SKM-1 (cell line): ENCODE results near the gene NOXA1.

Experiments used
- DNase-seq: peaks from one replicate; lab custom pipeline; 2025; ENCODE audit not compliant: unreplicated experiment; lab: John Stamatoyannopoulos, UW

The NOXA1 gene

DNA sequence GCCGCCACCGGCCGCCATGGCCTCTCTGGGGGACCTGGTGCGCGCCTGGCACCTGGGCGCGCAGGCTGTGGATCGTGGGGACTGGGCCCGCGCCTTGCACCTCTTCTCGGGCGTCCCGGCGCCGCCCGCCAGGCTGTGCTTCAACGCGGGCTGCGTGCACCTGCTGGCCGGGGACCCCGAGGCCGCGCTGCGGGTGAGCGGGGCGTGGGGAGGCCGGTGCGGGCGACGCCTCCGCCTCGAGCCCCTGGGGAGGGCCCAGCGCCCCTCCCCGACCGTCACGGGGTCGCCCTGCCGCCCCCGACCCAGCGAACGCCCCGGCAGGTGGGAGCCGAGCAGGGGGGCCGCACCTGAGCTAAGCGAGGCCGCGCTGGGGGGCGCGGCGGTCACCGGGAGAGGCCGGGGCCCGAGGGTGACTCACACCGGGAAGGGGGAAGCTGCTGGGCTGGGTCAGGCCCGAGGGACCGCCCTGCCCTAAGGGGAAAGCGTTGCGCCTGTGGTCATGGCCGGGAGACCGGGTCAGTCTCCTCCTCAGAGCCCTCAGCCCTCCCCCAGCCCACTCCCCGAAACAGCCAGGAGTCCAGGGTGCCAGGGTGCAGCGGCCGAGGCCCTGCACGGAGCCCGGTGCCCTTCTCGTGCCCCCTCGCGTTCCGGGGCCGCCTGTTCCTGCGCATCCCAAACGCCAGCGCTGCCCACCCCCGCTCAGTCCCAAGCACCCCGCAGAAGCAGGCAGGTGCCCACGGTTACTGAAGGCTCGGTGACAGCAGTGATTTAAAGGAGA is 510 bp downstream of the NOXA1 start:
- DNase-seq = no peak

DNA sequence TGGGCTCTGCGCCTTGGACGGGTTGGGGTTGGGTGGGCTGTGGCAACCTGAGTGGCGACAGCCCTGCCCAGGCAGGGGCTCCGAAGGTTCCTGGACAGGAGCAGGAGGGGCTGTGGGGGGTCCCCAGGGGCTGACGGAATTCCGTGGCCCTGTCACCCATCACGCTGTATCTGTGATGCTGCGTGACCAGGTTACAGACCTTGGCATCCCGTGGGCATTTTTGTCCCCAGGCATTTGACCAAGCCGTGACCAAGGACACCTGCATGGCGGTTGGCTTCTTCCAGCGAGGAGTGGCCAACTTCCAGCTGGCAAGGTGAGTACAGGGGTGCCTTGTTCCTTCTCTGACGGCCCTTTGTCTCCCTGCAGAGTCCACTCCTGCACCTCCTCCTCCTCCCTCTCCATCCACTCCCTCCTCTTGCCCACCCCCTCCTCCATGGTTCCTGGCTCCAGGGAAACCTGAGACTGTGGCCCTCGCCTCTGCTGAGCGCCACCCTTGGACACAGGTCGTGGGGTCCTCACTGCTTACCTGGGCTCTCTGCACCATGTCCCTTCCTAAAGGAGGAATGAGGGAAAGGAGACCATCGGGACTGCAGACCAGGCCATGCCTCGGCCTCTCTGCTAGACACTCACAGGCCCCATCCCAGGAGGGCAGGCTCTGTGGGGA is 3.0 kb downstream of the NOXA1 start:
- no peak for DNase-seq

DNA sequence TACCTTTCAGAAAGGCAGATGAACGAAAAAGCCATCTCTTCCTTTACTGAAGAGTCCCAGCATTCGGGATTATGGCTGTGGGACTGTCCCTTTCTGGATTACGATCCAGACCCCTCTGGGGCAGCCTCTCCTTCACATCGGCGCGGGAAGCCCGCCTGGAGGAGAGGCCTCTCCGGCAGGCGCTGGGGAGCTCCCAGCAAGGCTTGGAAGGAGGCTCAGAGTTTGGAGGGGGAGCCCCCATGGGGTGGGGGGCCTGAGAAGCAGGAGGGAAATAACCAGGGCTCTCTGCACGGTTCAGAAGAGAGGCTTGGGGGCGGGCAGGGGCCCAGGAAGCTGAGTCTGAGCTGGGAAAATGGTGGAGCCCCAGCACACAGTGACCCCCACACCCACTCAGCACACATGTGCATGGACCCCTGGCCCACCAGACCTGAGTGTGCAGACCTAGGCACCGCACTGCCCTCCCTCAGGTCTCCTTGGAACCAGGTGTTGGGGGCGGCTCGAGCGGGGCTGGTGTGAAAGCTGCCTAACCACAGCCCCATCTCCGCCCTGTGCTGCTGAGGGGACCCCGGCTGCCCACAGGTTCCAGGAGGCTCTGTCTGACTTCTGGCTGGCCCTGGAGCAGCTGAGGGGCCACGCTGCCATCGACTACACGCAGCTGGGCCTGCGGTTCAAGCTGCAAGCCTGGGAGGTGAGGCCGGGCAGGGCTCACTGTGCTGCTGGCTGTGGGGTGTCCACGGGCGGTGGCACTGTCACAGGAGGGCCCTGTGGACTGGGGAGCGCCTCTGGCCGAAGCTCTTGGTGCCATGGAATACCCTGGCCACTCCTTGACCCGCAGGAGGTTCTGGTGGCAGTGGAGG is 4.5 kb downstream of the NOXA1 start:
- DNase-seq = no peak

DNA sequence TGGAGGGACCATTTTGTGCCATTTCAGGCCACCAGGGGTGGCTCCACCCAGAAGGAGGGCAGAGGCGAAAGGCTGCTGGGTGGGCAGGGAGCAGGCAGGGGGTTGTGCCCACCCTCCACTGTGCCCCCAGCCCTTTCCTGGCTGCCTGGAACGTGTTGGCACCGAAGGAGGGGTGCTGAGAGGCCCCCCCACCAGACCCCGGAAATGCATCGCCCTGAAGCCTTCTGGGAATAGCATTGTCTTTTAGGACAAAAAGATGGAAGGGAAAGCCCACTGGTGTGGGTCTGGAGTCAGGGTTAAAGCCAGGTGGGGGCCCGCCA is 5.1 kb downstream of the NOXA1 start:
- DNase-seq = no peak

DNA sequence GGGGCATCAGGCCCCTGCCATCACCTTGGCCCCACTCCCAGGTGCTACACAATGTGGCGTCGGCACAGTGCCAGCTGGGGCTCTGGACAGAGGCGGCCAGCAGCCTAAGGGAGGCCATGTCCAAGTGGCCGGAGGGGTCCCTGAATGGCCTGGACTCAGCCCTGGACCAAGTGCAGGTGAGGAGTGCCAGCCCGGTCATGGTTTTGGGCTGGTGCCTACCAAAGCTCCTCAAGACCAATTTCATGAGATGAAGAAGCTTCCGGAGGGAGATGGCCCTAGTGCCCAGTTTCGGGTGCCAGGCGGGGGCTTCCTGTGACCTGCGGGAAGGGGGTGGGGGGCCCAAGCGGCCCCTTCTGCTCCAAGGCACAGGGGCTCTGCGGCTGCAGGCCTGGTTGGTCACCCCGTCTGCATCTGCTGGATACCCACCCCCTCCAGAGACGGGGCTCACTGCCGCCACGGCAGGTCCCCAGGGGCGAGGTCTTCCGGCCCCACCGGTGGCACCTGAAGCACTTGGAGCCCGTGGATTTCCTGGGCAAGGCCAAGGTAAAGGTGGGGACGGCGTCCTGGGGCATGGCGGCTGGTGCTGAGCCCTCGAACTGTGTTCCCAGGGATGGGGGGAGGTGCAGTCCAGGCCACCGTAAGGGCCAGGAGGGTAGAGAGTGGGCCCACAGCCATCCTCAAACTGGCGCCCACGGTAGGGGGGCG is 5.8 kb downstream of the NOXA1 start:
- no peak for DNase-seq

DNA sequence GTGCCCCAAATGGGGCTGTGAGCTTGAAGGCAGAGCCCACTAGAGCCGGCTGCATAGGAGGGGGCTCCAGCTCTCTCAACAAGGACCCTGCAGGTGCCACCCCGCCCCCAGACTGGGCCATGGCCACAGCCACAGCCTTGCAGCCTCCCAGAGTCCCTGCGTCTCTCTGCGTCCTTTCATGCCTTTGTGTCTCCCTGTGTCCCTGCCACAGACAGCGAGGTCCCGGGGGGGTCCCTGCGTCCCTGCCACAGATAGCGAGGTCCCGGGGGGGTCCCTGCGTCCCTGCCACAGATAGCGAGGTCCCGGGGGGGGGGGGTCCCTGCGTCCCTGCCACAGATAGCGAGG is 6.3 kb downstream of the NOXA1 start:
- DNase-seq = no peak

DNA sequence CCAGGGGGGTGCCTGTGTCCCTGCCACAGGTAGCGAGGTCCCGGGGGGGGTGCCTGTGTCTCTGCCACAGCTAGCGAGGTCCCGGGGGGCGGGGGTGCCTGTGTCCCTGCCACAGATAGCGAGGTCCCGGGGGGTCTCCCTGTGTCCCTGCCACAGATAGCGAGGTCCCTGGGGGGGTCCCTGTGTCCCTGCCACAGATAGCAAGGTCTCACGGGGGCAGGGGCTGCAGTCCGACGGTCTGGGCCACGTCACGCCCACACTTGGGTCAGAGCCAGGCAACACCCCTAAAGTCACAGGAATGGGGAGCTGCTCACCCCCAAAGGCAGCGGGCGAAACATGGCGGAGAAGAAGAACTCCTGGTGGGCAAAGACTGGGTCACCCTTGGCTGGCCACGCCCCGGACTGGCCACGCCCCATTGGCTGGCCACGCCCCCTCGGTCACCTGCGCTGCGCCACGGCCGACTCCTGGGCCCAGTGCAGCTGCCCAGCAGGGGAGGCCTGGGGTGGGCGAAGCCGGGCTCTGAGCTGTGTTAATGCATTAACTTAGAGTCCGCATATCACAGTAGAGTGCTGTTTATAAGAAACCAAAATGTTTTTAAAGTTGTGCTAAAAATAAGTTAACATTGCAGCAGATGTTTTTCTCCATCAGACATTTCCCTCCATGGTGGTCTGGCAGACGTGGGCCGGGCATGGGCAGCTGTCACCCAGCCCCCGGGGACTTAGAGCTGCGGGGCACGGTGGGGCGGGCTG is 7.0 kb downstream of the NOXA1 start:
- DNase-seq = no peak

DNA sequence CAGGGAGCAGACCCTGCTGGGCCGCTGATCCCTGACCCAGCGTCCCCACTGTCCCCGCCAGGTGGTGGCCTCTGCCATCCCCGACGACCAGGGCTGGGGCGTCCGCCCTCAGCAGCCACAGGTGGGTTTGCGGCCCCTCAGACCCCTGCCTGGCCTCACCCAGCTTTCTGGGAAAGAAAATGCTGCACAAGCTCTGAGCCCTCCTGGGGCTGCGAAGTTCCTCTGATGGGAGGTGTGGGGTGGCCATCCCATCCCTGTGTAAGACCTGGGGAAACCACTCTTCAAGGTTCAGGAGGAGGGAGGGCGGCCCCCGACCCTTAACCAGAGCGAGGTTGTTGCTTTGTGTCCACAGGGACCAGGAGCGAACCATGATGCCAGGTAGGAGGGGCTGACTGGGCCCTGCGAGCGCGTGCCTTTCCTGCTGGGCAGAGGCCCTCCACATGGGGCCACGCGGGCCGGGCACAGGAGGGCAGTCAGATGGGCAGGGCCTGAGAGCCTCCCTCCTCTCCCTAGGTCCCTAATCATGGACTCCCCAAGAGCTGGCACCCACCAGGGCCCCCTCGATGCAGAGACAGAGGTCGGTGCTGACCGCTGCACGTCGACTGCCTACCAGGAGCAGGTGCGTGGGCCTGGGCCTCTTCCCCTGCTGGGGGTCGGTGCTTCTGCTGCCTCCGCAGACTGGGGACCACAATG is 7.7 kb downstream of the NOXA1 start:
- no peak for DNase-seq

DNA sequence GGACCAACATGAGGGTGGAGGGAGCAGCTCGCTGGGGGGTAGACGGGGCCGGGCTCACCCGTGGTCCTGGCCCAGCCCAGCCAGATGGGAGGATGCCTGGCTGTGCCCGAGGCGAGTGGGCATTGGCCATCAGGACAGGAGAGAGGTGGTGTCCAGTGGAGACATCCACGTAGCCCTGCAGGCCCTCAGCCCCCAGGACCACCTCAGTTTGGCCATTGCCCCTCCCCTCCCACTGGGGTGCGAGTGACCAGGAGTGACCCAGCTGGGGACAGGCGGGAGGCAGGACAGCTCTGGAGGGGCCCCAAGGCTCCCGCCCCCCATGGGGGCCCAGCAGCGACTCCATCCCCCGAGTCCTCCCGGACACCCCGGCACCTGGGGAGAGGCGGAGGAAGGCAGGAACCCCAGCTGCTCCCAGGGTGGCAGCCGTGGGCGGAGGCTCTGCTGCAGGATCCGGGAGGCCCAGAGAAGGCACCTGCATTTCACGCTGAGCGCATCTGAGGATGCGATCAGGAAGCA is 8.3 kb downstream of the NOXA1 start:
- no peak for DNase-seq

DNA sequence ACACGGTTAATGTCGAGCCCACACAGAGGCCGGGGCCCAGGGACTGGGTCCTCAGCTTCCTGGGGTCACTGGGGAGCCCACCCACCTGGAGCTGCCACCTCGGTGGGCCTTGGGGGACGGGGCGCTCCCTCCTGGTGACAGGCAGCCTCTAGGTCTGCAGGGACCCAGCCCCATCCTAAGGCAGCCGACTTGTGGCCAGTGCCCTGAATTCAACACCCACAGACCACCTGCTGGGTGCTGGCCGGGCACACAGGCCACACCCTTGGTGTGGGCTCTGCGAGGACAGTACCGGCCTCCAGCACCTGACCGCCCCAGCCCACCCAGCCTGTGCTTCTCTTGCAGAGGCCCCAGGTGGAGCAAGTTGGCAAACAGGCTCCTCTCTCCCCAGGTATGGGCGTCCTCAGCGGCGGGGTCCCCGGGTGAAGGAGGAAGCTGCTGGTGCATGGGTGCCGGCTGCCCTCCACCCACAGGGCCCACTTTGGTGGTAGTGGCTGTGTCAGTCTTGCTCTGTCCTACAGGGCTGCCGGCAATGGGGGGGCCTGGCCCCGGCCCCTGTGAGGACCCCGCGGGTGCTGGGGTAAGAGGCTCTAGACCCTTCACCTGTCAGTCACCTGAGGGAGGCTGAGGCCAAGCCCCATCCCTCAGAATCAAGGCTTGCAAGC is 9.6 kb downstream of the NOXA1 start:
- DNase-seq = no peak

DNA sequence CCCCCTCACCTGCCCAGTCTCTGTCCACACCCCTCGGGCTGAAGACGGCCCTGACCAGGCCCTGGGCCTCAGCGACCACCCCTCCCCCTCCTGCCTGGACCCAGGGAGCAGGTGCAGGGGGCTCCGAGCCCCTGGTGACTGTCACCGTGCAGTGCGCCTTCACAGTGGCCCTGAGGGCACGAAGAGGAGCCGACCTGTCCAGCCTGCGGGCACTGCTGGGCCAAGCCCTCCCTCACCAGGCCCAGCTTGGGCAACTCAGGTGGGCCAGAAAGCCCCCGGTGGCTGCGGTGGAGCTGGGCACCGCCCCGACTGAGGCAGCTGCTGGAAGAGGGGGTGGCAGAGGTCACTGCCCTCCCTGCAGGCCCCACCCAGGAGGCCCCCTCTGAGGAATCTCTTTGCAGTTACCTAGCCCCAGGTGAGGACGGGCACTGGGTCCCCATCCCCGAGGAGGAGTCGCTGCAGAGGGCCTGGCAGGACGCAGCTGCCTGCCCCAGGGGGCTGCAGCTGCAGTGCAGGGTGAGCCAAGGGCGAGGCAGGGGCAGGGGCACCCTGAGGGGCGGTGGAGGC is 10.2 kb downstream of the NOXA1 start:
- no peak for DNase-seq

DNA sequence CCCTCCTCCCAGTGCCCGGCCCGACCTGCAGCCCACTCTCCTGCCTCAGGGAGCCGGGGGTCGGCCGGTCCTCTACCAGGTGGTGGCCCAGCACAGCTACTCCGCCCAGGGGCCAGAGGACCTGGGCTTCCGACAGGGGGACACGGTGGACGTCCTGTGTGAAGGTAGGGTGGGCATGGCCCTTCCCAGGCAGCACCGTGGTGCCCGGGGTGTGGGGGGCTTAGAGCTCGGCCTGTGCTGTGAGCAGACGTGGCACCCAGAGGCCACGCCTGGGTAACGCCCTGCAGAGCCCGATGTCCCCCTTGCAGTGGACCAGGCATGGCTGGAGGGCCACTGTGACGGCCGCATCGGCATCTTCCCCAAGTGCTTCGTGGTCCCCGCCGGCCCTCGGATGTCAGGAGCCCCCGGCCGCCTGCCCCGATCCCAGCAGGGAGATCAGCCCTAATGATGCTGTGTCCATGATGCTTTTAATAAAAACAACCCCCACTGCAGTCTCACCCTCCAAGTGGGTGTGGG is 10.8 kb downstream of the NOXA1 start:
- no peak for DNase-seq

DNA sequence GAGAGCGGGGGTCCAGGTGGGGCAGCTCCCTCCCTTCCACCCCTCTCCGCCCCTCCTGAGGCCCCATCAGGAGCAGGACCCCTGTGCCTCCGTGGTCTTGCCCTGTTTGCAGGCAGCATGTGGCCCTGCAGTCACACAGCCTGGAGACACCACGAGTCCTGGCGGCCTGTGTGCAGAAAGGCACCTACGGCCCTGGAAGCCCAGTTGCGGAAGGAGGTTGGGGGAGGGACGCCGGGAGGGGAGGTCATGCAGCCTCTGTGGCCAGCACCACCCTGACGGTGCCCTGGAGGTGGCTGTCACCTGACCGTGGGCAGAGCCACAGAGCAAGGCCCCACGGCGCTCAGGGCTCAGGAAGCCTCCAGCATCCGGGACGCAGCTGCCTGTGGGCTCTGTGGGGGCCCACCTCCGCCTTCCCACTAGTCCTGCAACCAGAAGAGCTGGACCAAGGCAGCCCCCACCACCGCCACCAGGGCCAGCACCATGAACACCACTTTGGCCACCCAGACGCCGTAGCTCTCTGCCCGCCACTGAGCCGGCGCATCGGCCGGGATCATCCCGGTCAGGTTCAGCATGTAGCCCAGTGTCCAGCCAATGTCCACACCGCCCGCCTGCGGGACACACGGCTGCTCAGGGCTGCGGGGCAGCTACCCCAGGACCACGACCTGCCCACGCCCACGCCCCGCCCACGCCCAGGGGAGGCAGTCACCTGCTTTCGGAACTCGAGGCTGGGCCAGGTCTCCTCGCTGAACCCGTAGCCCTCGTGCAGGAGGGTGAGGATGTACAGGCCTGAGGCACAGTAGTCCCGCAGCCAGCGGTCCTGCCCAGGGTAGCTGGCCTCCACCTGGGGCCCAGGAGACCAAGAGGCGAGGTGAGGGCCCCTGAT is 11.5 kb downstream of the NOXA1 start:
- no peak for DNase-seq

DNA sequence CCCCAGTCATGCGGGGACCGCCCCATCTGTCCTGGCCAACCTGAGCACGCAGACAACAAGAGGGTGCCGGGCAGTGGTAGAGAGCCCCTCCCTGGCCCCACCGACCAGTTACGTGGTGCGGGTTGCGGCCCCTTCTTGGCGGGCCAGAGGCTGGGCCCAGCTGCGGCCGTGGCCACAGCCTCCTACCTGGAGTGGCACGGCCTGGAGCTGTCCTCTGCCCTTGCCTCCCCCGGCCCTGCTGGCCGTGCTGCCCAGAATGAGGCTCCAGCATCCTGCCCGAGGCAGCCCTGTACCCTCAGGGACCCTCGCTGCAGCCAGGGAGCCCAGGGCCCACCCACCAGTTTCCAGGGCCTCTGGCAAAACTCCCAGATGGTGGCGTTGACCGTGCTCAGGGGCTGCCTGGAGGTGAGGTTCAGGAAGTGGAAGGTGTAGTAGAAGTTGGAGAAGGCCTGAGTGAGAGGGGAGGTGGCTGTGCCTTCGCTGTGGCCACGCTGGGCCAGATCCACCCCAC is 12.2 kb downstream of the NOXA1 start:
- DNase-seq = no peak

DNA sequence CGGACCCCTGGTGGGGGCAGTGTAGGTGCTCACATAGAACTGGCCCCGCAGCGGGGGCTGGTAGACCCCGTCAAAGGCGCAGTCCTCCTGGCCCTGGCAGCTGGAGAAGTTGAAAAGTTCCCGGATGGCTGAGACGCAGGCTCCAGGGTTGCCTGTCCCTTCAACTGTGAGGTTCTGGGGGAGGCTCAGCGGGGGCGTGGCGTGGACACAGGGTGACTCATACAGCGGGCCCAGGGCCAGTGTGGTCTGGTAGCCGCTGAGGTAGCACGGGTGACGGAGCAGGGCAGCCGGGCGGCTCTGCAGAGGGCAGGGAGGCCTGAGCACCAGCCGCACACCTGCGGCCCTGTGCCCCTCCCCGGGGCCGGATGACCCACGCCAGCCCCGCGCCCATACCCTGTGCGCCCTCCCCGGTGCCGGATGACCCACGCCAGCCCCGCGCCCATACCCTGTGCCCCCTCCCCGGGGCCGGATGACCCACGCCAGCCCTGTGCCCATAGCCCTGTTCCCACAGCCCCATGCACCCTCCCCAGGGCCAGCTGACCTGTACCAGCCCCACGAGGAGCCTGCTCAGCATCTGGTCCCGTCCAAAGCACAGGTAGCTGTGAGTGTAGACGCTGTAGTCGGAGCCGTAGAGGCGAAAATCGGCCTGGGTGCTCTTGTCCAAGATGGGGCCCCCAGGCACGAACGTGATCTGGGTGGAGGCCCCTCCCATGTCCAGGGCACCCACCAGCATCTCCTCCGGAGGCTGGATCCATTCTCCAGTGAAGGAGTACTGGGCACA is 13.0 kb downstream of the NOXA1 start:
- no peak for DNase-seq

DNA sequence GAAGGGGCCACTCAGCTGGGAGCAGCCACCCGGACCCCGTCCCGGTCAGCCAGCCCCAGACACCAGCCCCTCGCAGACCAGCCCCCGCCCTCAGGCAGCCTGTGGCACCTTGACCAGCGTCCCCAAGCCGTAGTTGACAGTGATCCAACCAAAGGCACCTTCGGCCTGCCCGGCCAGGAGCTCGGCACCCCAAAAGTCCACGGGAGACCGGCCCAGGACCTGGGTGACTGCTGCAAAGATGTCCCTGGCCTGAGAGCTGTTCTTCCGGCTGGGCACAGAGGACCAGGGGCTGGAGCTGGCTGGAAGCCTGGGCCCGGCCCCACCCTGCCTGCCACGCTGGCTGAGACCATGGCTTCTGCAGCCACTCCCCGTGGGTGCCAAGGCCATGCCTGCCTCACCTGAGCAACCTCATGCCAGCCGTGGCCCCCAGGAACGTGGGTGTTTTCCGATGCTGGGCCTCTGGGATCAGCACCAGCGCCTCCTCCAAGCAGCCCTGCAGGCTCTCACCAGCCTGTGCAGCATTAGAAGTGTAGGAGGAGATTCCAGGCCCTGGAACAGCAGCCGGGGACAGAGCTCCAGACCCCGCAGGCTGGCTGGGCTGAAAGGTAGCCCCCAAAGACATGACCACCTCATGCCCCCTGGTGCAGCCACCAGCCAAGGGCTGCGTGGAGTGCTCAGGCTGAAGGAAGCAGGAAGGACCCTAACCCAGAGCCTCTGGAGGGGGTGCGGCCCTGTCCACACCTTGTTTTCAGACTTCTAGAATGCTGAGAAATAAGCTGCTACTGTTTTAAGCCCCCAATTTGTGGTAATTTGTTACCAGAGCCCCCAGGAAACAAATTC is 13.8 kb downstream of the NOXA1 start:
- DNase-seq = no peak
